Body of pancreas (tissue), 4 donors: ENCODE measurements around the gene TLL2. TPM values are rescaled to one million over a fixed set of nuclear protein-coding genes. Genes with fewer than 3 reads are reported as not detected.

Experiments
- ATAC-seq: fragments of 150-250 bp; one replicate; pipeline ENCODE4 v1.9.1; 2016
- DNase-seq, 4 donors: peaks; one replicate each; pipeline ENCODE4 v3.0.0-alpha.2; 2019
- H3K27ac ChIP-seq, 4 donors: fragments of 200-600 bp; sonication (generic); 1 replicate in 3 of 4; 2 replicates in 1 of 4; pipeline versions ENCODE4 v1.5.1 to v1.6.1; 2016 to 2019; ENCODE audit warnings: mild to moderate bottlenecking in 1 of 4, mixed read lengths in 1 of 4, moderate library complexity in 1 of 4
- H3K27me3 ChIP-seq, 2 donors: fragments of 200-600 bp; sonication (generic); one replicate each; pipeline ENCODE4 v1.6.0; 2016; ENCODE audit warnings: mild to moderate bottlenecking in 1 of 2
- H3K36me3 ChIP-seq, 2 donors: fragments of 200-600 bp; sonication (generic); replicated peaks in 1 of 2; 2 replicates each; pipeline ENCODE4 v1.5.1; 2016; ENCODE audit warnings: low read depth in 2 of 2; ENCODE audit not compliant: insufficient read depth in 1 of 2
- H3K4me1 ChIP-seq: fragments of 200-600 bp; sonication (generic); one replicate; pipeline ENCODE4 v1.6.0; 2016
- H3K4me3 ChIP-seq, 2 donors: fragments of 200-600 bp; sonication (generic); 1 replicate in 1 of 2; 2 replicates in 1 of 2; pipeline ENCODE4 v1.5.1; 2016 to 2019
- H3K9me3 ChIP-seq, 3 donors: fragments of 200-600 bp; sonication (generic); 1 replicate in 2 of 3; 2 replicates in 1 of 3; pipeline ENCODE4 v1.5.1; 2016
- POLR2A ChIP-seq, 3 donors: fragments of 450-650 bp; IDR thresholded peaks; one replicate each; pipeline ENCODE4 v1.6.1; 2016; ENCODE audit warnings: antibody characterized with exemption in 3 of 3, mild to moderate bottlenecking in 2 of 3
- WGBS, 2 donors: methylation state at CpG; one replicate each; pipeline ENCODE4 v1.1.5; 2017; 5-methylcytosine and 5-hydroxymethylcytosine counted together
- intact Hi-C: fragments of 100-400 bp; cut with DNase I; formaldehyde crosslinking; loops from one replicate; pipeline ENCODE4 v1.15.1; 2023
- total RNA-seq, 2 donors: library from RNA; depleted of rRNA; stranded (reverse); fragments of >200 nt; gene quantifications; one replicate each; pipeline ENCODE4 v1.1.0, GENCODE V29; 2016
- TF ChIP-seq, protein P1 (sequence below), 7 experiments: fragments of 450-650 bp in 4 of 7; fragments of 200-600 bp in 3 of 7; sonication (generic) in 3 of 7; IDR thresholded peaks; one replicate each; pipeline ENCODE4 v1.5.1; 2016 to 2019; ENCODE audit warnings: antibody characterized with exemption in 7 of 7

TLL2 gene
- total RNA-seq, 2 donors from 2014 or later = not detected

DNA sequence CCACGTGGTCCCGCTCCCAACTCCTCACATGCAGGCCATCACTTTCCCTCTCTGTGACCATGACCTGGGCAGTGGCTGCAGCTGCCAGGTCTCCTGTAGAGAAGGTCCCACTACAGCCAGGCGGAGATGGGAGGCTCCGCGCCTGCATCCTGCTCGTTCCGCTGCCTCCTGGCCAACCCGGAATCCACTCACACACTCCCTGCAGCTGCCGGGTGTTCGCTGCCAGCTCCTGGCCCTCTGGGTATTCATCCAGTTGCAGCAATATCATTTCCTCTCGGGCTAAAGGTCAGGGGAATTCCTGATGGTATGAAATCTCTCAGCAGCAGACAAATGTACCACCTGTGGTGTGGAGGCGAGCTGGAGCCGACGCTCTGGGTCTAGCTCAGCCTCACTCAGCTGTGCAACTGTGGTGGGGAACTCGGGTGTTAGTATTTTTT lies 65.7 kb downstream of the TLL2 start:
- no peak overlapping the region for H3K27ac ChIP-seq
- intact Hi-C loops = no loop called here
- no peaks in the 10 kb centered on the region for H3K9me3 ChIP-seq
- WGBS, 2 donors = 71 to 76% methylated on average over 15 of the region's 15 CpGs
- H3K4me1 ChIP-seq = peaks cover 7% of the 10 kb centered on the region
- no peak for DNase-seq
- no peaks in the 10 kb centered on the region for H3K27me3 ChIP-seq
- no peak for ATAC-seq
- TF ChIP-seq POLR2A (IDR thresholded peaks at IDR 0.05) = no peak
- no peak overlapping the region for H3K4me3 ChIP-seq
- H3K36me3 ChIP-seq = no peaks in the 10 kb centered on the region

DNA sequence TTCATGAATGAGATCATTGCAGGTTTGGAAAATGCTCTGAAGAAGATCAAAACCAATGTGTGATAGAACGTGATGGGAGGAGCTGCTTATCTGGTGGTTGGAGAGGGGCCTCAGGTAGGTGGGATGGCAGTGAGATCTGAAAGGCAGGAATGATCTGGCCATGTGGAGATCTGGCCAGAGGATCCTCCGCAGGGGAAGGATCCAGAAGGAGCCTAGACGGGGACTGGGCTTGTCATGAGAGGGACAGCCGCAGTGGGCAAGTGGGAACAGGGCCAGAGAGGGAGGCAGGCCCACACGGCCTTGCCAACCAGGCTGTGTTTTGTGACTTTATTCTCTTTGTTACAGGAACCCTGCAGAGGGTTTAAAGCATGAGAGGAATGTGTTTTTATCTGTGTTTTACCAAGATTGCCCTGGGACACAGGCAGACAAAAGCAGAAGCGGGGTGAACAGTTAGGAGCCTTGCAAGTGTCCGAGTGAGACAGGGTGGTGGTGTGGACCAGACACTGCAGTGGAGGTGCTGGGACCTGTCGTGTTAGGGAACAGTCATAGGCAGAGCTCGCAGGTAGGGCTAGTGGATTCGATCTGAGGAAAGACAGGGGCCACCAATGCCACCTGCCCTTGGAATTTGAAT lies 66.6 kb downstream of the TLL2 start:
- Histone ChIP-seq H3K4me3 (no peak overlapping the region), H3K4me1 (no peaks in the 10 kb centered on the region), H3K27me3 (no peaks in the 10 kb centered on the region), H3K36me3 (no peaks in the 10 kb centered on the region), H3K9me3 (no peaks in the 10 kb centered on the region), H3K27ac (no peak overlapping the region)
- ATAC-seq (no peak), DNase-seq (no peak)
- TF ChIP-seq, protein P1, sequence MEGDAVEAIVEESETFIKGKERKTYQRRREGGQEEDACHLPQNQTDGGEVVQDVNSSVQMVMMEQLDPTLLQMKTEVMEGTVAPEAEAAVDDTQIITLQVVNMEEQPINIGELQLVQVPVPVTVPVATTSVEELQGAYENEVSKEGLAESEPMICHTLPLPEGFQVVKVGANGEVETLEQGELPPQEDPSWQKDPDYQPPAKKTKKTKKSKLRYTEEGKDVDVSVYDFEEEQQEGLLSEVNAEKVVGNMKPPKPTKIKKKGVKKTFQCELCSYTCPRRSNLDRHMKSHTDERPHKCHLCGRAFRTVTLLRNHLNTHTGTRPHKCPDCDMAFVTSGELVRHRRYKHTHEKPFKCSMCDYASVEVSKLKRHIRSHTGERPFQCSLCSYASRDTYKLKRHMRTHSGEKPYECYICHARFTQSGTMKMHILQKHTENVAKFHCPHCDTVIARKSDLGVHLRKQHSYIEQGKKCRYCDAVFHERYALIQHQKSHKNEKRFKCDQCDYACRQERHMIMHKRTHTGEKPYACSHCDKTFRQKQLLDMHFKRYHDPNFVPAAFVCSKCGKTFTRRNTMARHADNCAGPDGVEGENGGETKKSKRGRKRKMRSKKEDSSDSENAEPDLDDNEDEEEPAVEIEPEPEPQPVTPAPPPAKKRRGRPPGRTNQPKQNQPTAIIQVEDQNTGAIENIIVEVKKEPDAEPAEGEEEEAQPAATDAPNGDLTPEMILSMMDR (IDR thresholded peaks at IDR 0.05) = no peak
- no peak for TF ChIP-seq POLR2A (IDR thresholded peaks at IDR 0.05)
- intact Hi-C loops = no loop called here
- 67 to 70% methylated on average over 10 of the region's 10 CpGs for WGBS, 2 donors

DNA sequence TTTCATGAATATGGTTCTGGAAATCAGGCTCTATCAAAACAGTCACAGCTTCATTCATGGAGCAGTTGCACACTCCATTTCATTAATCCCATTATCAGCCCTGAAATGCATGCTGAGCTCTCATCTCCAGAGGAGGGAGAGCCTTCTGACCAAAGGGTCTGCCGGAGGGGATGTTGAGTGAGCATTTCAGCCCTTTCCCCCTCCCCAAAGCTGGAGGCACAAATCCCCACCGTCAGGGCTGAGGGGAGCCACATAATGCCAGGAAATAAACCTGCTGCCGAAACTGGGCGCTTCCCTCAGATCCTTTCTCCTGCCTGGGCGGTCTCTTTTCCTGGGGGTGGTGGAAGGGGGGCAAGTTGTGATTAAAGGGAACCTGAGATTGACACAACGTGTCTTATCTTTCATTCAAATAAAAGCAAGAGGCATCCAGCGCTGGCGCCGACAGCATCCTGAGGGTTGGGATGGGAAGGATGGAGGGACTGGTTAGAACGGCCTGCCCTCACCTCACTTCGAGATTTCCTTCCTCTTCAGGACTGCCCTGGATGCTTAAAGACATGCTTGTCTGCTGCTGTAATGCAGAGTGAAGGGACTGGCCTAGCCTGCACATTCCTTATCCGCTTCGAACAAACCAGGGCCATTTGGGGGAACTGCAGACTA lies 71.6 kb downstream of the TLL2 start:
- no peaks in the 10 kb centered on the region for H3K27me3 ChIP-seq
- H3K36me3 ChIP-seq = no peaks in the 10 kb centered on the region
- no peak overlapping the region for H3K27ac ChIP-seq
- no peak for TF ChIP-seq POLR2A (IDR thresholded peaks at IDR 0.05)
- no peaks in the 10 kb centered on the region for H3K4me1 ChIP-seq
- H3K4me3 ChIP-seq = no peak overlapping the region
- ATAC-seq (no peak), DNase-seq (no peak)
- H3K9me3 ChIP-seq = no peaks in the 10 kb centered on the region
- intact Hi-C loops = no loop called here
- 58 to 60% methylated on average over 13 of the region's 13 CpGs for WGBS, 2 donors

DNA sequence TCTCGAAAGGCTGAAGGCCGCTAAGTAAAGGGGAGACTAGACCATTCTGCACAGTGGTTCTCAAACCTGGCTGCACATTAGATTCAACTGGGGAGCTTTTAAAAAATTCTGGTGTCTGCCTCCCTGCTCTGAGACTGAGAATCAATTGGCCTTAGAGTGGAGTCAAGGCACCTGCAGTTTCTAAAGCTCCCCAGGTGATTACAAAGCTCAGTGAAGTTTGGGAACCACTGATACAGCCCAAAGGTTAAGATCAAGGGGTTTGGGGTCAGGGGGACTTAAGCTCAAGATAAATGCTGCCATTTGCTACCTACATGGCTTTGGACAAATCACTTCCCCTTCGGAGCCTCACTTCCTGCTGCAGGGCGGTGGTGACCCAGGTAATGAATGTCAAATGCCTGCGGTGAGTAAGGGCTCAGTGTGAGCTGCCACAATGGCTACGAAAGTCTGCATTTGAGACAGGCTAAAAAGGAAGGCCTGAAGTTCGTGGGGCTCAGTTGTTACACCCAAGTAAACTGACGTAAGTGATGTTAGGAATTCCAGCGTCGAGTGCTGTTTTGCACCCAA lies 72.3 kb downstream of the TLL2 start:
- Histone ChIP-seq H3K27me3 (no peaks in the 10 kb centered on the region), H3K4me3 (no peak overlapping the region), H3K36me3 (no peaks in the 10 kb centered on the region), H3K9me3 (no peaks in the 10 kb centered on the region), H3K27ac (no peak overlapping the region), H3K4me1 (no peaks in the 10 kb centered on the region)
- TF ChIP-seq POLR2A (IDR thresholded peaks at IDR 0.05) = no peak
- TF ChIP-seq, protein P1 (IDR thresholded peaks at IDR 0.05) = no peak
- ATAC-seq = no peak
- WGBS, 2 donors = 68 to 72% methylated on average over 8 to 10 of the region's 10 CpGs
- no peak for DNase-seq
- intact Hi-C loops = no loop called here

DNA sequence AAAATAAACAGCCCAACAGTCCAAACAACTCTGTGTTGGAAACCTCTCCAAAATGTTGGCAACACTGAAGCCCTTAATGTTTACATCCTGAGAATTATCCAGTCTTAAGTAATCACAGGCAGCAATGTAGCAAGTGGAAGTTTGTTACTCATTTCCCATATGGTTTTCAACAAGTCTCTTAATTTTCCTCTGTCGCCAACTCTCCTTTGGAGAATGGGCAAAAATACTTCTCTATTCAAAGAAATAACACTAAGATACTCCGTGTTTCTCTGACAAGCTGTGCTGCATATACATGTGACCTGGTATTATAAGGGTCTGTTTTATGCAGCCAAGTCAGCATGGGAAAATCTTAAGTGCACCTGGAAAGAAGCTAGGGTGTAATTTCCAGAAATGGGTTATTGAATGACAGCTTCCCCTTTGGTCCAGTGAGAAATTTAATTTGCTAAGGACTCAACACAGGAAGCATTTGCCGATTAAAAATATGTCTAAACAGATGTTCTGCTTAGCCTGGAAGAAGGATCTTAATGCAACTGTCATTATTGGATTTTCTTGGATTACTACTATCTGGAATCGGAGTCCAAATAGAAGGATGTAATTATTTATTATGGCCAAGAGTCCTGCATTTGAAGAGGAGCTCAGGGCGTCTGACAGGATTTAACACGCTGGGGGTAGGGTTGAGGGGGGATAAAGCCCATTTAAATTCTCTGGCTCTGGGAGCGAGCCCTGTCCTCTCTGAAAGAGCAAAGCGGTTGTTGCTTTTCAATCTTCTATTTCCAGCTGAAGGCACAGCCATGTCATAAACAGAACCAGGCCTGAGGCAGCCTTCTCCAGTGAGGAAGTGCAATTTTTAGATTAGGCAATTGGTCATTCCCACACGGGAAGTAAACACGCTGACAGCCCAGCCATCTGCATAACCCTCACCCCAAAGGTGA lies 73.1 kb downstream of the TLL2 start:
- Histone ChIP-seq H3K9me3 (no peaks in the 10 kb centered on the region), H3K27ac (no peak overlapping the region), H3K4me1 (no peaks in the 10 kb centered on the region), H3K36me3 (no peaks in the 10 kb centered on the region), H3K27me3 (no peaks in the 10 kb centered on the region), H3K4me3 (no peak overlapping the region)
- no peak for DNase-seq
- intact Hi-C loops = no loop called here
- TF ChIP-seq POLR2A (IDR thresholded peaks at IDR 0.05) = no peak
- TF ChIP-seq, protein P1 (IDR thresholded peaks at IDR 0.05) = no peak
- no peak for ATAC-seq
- WGBS, 2 donors = 65 to 85% methylated on average over 8 to 10 of the region's 10 CpGs
